ENCODE results near the gene DCLK2. TPM values are rescaled to one million over a fixed set of nuclear protein-coding genes. Genes with fewer than 3 reads are reported as not detected.

The DCLK2 gene
- total RNA-seq, 2 experiments from 2014 or later, result not detected

GRCh38 chr4:150253416-150253815 is 175.2 kb downstream of the DCLK2 start:
- no peak overlapping the region for H3K4me3 Mint-ChIP-seq
- DNase-seq, result no peak
- H3K9me3 Mint-ChIP-seq (ENCODE audit: insufficient read depth), result no peaks in the 10 kb centered on the region
- no peaks in the 10 kb centered on the region for H3K27me3 Mint-ChIP-seq (ENCODE audit: low read depth)
- ChIA-PET CTCF (interaction anchor here (1.1 kb wide), 1 partner anchor 10 kb away, joined by 7 read pairs; no protein-coding TSS in a partner anchor), POLR2A (no interaction called here)
- ATAC-seq, result no peak
- no peaks in the 10 kb centered on the region for H3K36me3 Mint-ChIP-seq (ENCODE audit: low read depth)
- H3K4me1 Mint-ChIP-seq (ENCODE audit: low read depth), result no peaks in the 10 kb centered on the region
- no peak overlapping the region for H3K27ac Mint-ChIP-seq

- POLR2A ChIA-PET, result no interaction called here
- no peaks in the 10 kb centered on the region for H3K9me3 Mint-ChIP-seq (ENCODE audit: insufficient read depth)
- H3K4me3 Mint-ChIP-seq, result no peak overlapping the region
- no peak overlapping the region for H3K27ac Mint-ChIP-seq
- ATAC-seq (no peak), DNase-seq (no peak)
- no peaks in the 10 kb centered on the region for H3K27me3 Mint-ChIP-seq (ENCODE audit: low read depth)
- H3K4me1 Mint-ChIP-seq (ENCODE audit: low read depth), result no peaks in the 10 kb centered on the region
- no peaks in the 10 kb centered on the region for H3K36me3 Mint-ChIP-seq (ENCODE audit: low read depth)
- CTCF ChIA-PET, result interaction anchor here (1.1 kb wide), 1 partner anchor 11 kb away, joined by 7 read pairs; no protein-coding TSS in a partner anchor
Observed at GRCh38 chr4:150253965-150254630, 175.9 kb downstream of the DCLK2 start.

- no peaks in the 10 kb centered on the region for H3K9me3 Mint-ChIP-seq (ENCODE audit: insufficient read depth)
- H3K4me1 Mint-ChIP-seq (ENCODE audit: low read depth), result no peaks in the 10 kb centered on the region
- ATAC-seq, result no peak
Observed at GRCh38 chr4:150255610-150256224, 177.5 kb downstream of the DCLK2 start.

DNA sequence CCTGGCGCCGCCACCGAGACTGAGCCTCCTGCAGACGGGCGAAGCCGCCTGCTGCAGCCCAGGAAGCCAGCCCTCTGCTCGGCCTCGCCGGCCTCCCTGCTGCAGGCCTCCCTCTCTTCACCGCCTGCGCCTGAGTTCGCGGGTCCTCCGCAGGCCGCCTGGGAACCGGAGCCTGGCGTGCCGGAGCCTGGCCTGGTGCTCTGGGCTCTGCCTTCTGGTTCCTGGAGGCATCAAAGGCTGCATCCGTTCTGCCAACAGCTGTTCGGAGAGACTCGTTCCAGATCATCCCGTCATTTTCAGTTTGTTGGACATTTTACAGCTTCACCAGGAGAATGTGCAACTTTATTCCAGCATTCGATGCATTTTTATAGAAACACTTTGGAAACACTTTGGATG is 178.0 kb downstream of the DCLK2 start:
- H3K27ac Mint-ChIP-seq, result no peak overlapping the region
- ChIA-PET POLR2A (no interaction called here), CTCF (interaction anchor here (1.0 kb wide), 1 partner anchor 13 kb away, joined by 3 read pairs; no protein-coding TSS in a partner anchor)
- no peak overlapping the region for H3K4me3 Mint-ChIP-seq
- H3K27me3 Mint-ChIP-seq (ENCODE audit: low read depth), result no peaks in the 10 kb centered on the region
- H3K36me3 Mint-ChIP-seq (ENCODE audit: low read depth), result no peaks in the 10 kb centered on the region
- no peak for DNase-seq
- ATAC-seq, result no peak
- H3K4me1 Mint-ChIP-seq (ENCODE audit: low read depth), result no peaks in the 10 kb centered on the region
- no peaks in the 10 kb centered on the region for H3K9me3 Mint-ChIP-seq (ENCODE audit: insufficient read depth)

More at GRCh38 chr4:150255610-150256224, 177.5 kb downstream of the DCLK2 start:
- H3K36me3 Mint-ChIP-seq (ENCODE audit: low read depth), result no peaks in the 10 kb centered on the region
- POLR2A ChIA-PET, result no interaction called here
- no peak overlapping the region for H3K27ac Mint-ChIP-seq
- H3K27me3 Mint-ChIP-seq (ENCODE audit: low read depth), result no peaks in the 10 kb centered on the region
- no peak overlapping the region for H3K4me3 Mint-ChIP-seq
- no peak for DNase-seq
- CTCF ChIA-PET, result no interaction called here

DNA sequence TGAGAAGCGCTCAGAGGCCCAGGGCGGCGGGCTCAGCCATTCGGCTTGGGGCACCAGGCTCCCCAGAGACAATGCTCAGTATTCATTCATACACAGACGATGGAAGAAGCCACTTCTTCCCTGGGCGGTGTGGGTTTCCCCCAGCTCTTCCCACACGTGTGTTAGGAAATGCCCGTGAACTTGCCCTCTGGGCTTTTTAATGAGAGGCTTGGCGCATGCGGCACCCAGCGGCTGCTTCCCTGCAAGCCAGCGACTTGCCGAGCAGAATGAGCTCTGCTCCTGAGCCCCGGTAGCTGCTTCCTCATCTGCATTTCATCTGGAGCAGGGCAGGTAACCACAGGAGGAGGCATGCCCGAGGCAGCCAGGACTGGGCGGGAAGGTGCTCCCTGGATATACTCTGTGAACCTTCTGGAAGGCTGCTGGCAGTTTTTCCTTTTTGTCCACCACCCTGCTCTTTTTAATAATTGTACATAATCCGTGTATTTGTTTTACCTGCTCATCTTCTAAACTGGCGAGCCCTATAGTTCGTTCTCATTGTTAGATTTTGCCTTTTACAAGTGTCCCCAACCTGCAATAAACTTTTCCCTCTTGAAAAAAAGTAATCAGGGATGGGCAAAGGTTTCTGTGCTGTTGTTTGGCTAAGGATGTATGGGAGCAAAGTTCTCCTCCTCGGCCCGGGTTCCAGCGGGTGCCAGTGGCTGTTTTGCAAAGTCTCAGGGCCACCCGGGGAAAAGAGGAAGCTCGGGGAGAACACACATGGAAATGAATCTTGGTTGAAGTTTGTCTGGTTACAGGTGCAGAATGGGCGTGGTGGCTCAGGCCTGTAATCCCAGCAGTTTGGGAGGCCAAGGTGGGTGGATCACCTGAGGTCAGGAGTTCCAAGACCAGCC is 178.8 kb downstream of the DCLK2 start:
- CTCF ChIA-PET, result interaction anchor here (0.6 to 1.0 kb wide), 2 partner anchors 14 to 228 kb away, joined by 3 read pairs; no protein-coding TSS in a partner anchor
- ATAC-seq, result no peak
- no peak overlapping the region for H3K4me3 Mint-ChIP-seq
- H3K9me3 Mint-ChIP-seq (ENCODE audit: insufficient read depth), result no peaks in the 10 kb centered on the region
- no peaks in the 10 kb centered on the region for H3K4me1 Mint-ChIP-seq (ENCODE audit: low read depth)
- no peak for DNase-seq
- H3K27me3 Mint-ChIP-seq (ENCODE audit: low read depth), result no peaks in the 10 kb centered on the region
- H3K36me3 Mint-ChIP-seq (ENCODE audit: low read depth), result no peaks in the 10 kb centered on the region
- H3K27ac Mint-ChIP-seq, result no peak overlapping the region
- POLR2A ChIA-PET, result no interaction called here

DNA sequence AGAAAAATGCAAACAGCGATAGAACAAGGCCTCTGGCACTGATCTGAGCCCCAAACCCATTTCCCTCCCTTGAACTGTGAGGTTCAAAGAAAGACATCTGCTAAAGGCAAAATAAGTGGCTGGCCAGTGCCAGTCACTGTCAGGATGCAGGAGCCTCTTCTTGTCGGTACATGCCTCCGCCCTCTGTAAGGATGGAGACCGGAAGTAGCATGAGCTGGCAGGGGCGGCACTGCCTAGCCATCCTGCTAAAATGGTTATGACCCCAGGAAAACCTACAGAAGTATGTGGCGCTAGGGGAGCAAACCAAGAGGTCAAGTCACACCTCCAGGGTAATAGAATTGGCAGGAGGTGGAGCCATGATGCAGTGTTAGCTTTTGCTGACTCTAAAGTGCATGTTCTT is 180.3 kb downstream of the DCLK2 start:
- ChIA-PET POLR2A (no interaction called here), CTCF (no interaction called here)
- DNase-seq, result no peak
- Mint-ChIP-seq H3K27me3 (ENCODE audit: low read depth) (no peaks in the 10 kb centered on the region), H3K4me3 (no peak overlapping the region), H3K4me1 (ENCODE audit: low read depth) (no peaks in the 10 kb centered on the region), H3K27ac (no peak overlapping the region), H3K9me3 (ENCODE audit: insufficient read depth) (no peaks in the 10 kb centered on the region), H3K36me3 (ENCODE audit: low read depth) (no peaks in the 10 kb centered on the region)
- no peak for ATAC-seq

- Mint-ChIP-seq H3K36me3 (ENCODE audit: low read depth) (no peaks in the 10 kb centered on the region), H3K4me3 (no peak overlapping the region), H3K4me1 (ENCODE audit: low read depth) (no peaks in the 10 kb centered on the region), H3K9me3 (ENCODE audit: insufficient read depth) (no peaks in the 10 kb centered on the region), H3K27me3 (ENCODE audit: low read depth) (no peaks in the 10 kb centered on the region), H3K27ac (no peak overlapping the region)
- no peak for ATAC-seq
- ChIA-PET POLR2A (no interaction called here), CTCF (no interaction called here)
- DNase-seq, result no peak
Observed at GRCh38 chr4:150259861-150260567, 181.8 kb downstream of the DCLK2 start.

DNA sequence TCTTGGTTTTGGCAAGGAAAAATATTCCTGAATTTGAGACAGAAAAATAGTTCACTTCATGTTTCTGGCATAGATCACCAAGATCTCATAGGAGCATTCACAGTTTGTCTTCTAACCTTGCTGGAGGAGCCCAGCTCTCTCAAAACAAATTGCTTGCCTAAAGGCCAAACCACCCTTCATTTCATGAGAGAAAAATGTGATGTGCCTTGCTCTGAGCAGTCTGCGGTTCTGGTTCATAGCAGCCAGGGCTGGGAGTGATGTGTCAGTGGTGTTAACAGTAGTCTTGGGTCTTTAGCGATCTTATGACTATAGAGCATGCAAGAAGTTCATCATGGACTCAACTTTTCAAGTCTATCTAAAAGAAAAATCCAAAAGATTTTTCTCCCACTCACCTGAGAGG is 183.3 kb downstream of the DCLK2 start:
- DNase-seq (no peak), ATAC-seq (no peak)
- H3K27me3 Mint-ChIP-seq (ENCODE audit: low read depth), result no peaks in the 10 kb centered on the region
- H3K4me3 Mint-ChIP-seq, result no peak overlapping the region
- ChIA-PET CTCF (interaction anchor here (0.8 kb wide), 1 partner anchor 18 kb away, joined by 3 read pairs; no protein-coding TSS in a partner anchor), POLR2A (no interaction called here)
- no peaks in the 10 kb centered on the region for H3K9me3 Mint-ChIP-seq (ENCODE audit: insufficient read depth)
- no peaks in the 10 kb centered on the region for H3K4me1 Mint-ChIP-seq (ENCODE audit: low read depth)
- H3K27ac Mint-ChIP-seq, result no peak overlapping the region
- no peaks in the 10 kb centered on the region for H3K36me3 Mint-ChIP-seq (ENCODE audit: low read depth)

DNA sequence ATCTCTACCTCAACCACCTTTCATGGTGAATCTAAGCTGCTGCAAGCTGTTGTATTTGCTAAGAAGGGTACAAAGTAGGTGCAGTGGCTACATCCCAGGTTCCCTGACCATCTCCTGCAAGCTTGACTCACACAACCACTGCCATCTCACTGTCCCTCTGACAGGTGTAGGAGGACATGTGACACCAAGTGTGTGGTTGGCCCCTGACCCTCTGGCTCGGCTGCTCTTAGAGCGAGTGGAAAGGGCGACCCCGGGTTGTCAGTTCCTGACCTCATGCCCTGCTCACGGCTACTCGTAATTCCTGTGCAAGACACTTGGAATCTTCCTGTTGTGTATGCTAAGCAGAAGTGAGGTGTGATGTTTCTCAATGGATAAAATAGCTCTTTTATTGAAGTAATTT is 184.4 kb downstream of the DCLK2 start:
- H3K27ac Mint-ChIP-seq, result no peak overlapping the region
- H3K27me3 Mint-ChIP-seq (ENCODE audit: low read depth), result no peaks in the 10 kb centered on the region
- ChIA-PET POLR2A (no interaction called here), CTCF (interaction anchor here (0.5 kb wide), 1 partner anchor 21 kb away, joined by 3 read pairs; no protein-coding TSS in a partner anchor)
- no peaks in the 10 kb centered on the region for H3K9me3 Mint-ChIP-seq (ENCODE audit: insufficient read depth)
- no peak overlapping the region for H3K4me3 Mint-ChIP-seq
- H3K4me1 Mint-ChIP-seq (ENCODE audit: low read depth), result no peaks in the 10 kb centered on the region
- no peak for ATAC-seq
- no peak for DNase-seq
- H3K36me3 Mint-ChIP-seq (ENCODE audit: low read depth), result no peaks in the 10 kb centered on the region

DNA sequence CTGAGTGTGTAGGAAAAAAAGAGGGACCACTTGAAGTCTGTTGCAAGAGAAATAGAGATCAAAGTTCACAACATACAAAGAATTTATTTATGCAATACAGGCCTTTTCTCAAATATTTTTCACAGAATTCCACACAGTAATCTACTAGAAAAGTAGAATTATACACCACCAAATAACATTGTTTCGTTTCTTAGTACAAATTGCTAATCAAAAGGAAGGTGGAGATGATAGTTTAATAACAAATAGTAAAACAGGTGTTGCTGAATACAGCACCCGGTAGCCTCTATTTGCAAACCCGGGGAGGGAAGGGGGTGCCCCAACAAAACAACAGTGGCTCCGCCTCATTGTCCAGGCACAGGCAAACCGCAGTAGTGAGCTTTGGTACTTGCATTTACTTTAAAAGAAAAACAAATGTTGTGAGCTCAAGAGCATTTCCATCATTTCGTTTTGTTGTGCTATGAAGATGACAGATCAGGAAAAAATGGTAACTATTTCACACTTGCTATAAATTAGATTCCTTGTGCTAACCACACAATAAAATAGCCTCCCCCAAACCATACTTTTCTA is 186.4 kb downstream of the DCLK2 start:
- no peaks in the 10 kb centered on the region for H3K9me3 Mint-ChIP-seq (ENCODE audit: insufficient read depth)
- ATAC-seq, result no peak
- no peaks in the 10 kb centered on the region for H3K27me3 Mint-ChIP-seq (ENCODE audit: low read depth)
- H3K4me3 Mint-ChIP-seq, result no peak overlapping the region
- no peaks in the 10 kb centered on the region for H3K4me1 Mint-ChIP-seq (ENCODE audit: low read depth)
- ChIA-PET POLR2A (no interaction called here), CTCF (no interaction called here)
- no peak for DNase-seq
- no peak overlapping the region for H3K27ac Mint-ChIP-seq
- H3K36me3 Mint-ChIP-seq (ENCODE audit: low read depth), result peaks cover 7% of the 10 kb centered on the region

DNA sequence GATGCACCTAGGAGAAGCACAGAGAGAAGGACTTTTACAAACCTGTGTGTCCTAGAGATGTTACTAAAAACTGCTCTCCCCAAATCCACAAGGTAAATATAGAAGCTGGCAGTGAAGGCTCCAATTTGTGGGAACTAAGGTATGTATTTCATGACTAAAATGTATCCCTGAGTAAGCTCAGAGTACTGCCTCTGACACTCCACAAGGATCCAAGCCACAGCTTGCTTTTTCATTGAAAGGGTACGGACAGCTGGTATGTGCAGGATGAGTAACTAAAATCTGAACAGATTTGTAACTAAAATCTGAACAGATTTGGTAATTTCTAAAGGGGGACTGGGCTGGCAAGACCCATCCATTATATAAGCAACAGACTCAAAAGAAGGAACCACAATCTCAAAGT is 187.6 kb downstream of the DCLK2 start:
- Mint-ChIP-seq H3K4me1 (ENCODE audit: low read depth) (no peaks in the 10 kb centered on the region), H3K27ac (no peak overlapping the region), H3K36me3 (ENCODE audit: low read depth) (peaks cover 7% of the 10 kb centered on the region), H3K4me3 (no peak overlapping the region), H3K27me3 (ENCODE audit: low read depth) (no peaks in the 10 kb centered on the region), H3K9me3 (ENCODE audit: insufficient read depth) (no peaks in the 10 kb centered on the region)
- ATAC-seq (no peak), DNase-seq (no peak)
- ChIA-PET CTCF (no interaction called here), POLR2A (no interaction called here)
